Activated naive CD4-positive, alpha-beta T cell (primary cell): ENCODE measurements around the gene MRPL9.

Experiments used
- DNase-seq, 4 experiments: peaks; one replicate each; lab custom pipeline; 2025; lab: John Stamatoyannopoulos, UW

MRPL9 gene

DNA sequence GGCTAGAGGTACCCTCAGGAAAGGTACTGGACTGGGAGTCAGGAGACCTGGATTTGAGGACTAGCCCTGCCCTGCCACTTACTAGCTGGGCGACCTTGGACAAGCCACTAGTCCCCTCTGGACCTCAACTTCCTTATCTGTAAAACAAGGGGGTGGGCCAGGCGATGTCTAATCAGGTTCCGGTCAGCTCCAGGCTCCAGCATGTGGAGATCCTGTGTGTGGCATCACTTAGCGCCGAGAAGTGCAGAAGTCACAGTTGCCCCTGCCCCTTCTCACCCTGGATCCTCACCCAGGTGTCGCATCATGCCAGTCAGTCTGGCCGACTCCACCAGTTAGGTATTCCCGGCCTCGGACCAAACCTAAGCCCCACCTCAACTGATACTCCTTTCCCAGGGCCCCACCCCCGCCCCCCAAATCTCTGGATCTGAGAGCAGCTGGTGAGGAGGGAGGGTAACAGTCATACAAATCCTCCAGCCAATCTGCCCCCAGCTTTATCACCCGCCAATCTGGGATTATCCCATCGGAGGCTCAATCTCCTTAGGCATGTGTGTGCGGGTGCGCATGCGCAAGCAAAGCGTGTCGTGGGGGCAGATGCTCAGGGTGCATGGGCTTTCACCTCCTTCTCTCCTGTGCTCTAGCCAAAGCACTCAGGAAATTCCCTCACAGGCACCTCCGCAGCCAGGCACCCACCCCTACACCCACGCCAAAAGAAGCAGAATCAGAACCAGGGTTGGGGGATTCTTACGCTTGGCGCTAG lies 52.1 kb downstream of the MRPL9 start:
- no peak for DNase-seq

GRCh38 chr1:151710187-151710840 lies 53.0 kb downstream of the MRPL9 start:
- no peak for DNase-seq
